Measurements from ENCODE around the gene GAPVD1. TPM values are rescaled to one million over a fixed set of nuclear protein-coding genes. Genes with fewer than 3 reads are reported as not detected.
"Not testable (repeated sequence)": the region's sequence is repeated elsewhere in the genome, so short reads cannot be mapped to it uniquely, and the experiment has no call there.

GAPVD1 gene
- total RNA-seq = 10 to 100 TPM; 49.3 to 77.0 (median 72.7) TPM

- peak; percentile 74 to 77 for DNase-seq (ENCODE audit: low spot score in 2 of 2)
- no peaks in the 10 kb centered on the region for H3K9me3 ChIP-seq
- peak within 1 kb of the TSS; percentile 90 to 93 for H3K27ac ChIP-seq
- no peaks in the 10 kb centered on the region for H3K36me3 ChIP-seq
- peak within 1 kb of the TSS; percentile 93 to 98 (median 97) for H3K4me3 ChIP-seq
- intact Hi-C loops (cut with DNase I; ENCODE audit: low total_unique reads) = no loop called here
- TF ChIP-seq CTCF (IDR thresholded peaks at IDR 0.05) (peak in 1 of 3 donors; percentile 55), POLR2AphosphoS5 (IDR thresholded peaks at IDR 0.05) (peak; percentile 22 to 68 (median 45)), POLR2A (IDR thresholded peaks at IDR 0.05) (no peak)
- H3K27me3 ChIP-seq = no peaks in the 10 kb centered on the region
- H3K4me1 ChIP-seq = peaks cover 0 to 8% of the 10 kb centered on the region in 2 donors
Observed at GRCh38 chr9:125261501-125262293, at the start of gene GAPVD1. GAPVD1 (plus strand) TSS chr9:125261826; CDS start chr9:125298922, 37,096 bp downstream.

GRCh38 chr9:125214186-125214585 lies 47.4 kb upstream of the GAPVD1 start:
- Histone ChIP-seq H3K9me3 (no peaks in the 10 kb centered on the region), H3K36me3 (no peaks in the 10 kb centered on the region), H3K4me3 (no peak overlapping the region), H3K27ac (no peak overlapping the region), H3K4me1 (no peaks in the 10 kb centered on the region), H3K27me3 (no peaks in the 10 kb centered on the region)
- intact Hi-C loops (cut with DNase I; ENCODE audit: low total_unique reads) = no loop called here
- no peak for DNase-seq (ENCODE audit: low spot score in 2 of 2)
- TF ChIP-seq CTCF (IDR thresholded peaks at IDR 0.05) (no peak), POLR2A (IDR thresholded peaks at IDR 0.05) (no peak), POLR2AphosphoS5 (IDR thresholded peaks at IDR 0.05) (no peak)

GRCh38 chr9:125218621-125219020 lies 43.0 kb upstream of the GAPVD1 start:
- TF ChIP-seq CTCF (IDR thresholded peaks at IDR 0.05) (no peak), POLR2A (IDR thresholded peaks at IDR 0.05) (no peak), POLR2AphosphoS5 (IDR thresholded peaks at IDR 0.05) (no peak)
- H3K4me1 ChIP-seq = no peaks in the 10 kb centered on the region
- no peak overlapping the region for H3K27ac ChIP-seq
- DNase-seq (ENCODE audit: low spot score in 2 of 2) = no peak
- H3K36me3 ChIP-seq = no peaks in the 10 kb centered on the region
- H3K9me3 ChIP-seq = no peaks in the 10 kb centered on the region
- H3K4me3 ChIP-seq = no peak overlapping the region
- intact Hi-C loops (cut with DNase I; ENCODE audit: low total_unique reads) = no loop called here
- H3K27me3 ChIP-seq = no peaks in the 10 kb centered on the region

GRCh38 chr9:125224858-125225257 lies 36.8 kb upstream of the GAPVD1 start:
- intact Hi-C loops (cut with DNase I; ENCODE audit: low total_unique reads); H3K9me3 ChIP-seq; H3K4me3 ChIP-seq; H3K36me3 ChIP-seq; H3K27me3 ChIP-seq; DNase-seq (ENCODE audit: low spot score in 2 of 2); H3K4me1 ChIP-seq; H3K27ac ChIP-seq: not testable (repeated sequence)

- TF ChIP-seq POLR2A (IDR thresholded peaks at IDR 0.05) (no peak), POLR2AphosphoS5 (IDR thresholded peaks at IDR 0.05) (no peak), CTCF (IDR thresholded peaks at IDR 0.05) (no peak)
- H3K4me3 ChIP-seq = no peak overlapping the region
- no peaks in the 10 kb centered on the region for H3K27me3 ChIP-seq
- no peak overlapping the region for H3K27ac ChIP-seq
- no peaks in the 10 kb centered on the region for H3K9me3 ChIP-seq
- intact Hi-C loops (cut with DNase I; ENCODE audit: low total_unique reads) = no loop called here
- no peaks in the 10 kb centered on the region for H3K4me1 ChIP-seq
- no peaks in the 10 kb centered on the region for H3K36me3 ChIP-seq
- no peak for DNase-seq (ENCODE audit: low spot score in 2 of 2)
Observed at GRCh38 chr9:125227761-125228160, 33.9 kb upstream of the GAPVD1 start.

All from breast epithelium (tissue), 4 donors.